Neural cell (in vitro differentiated cells): ENCODE measurements around the gene FAM185A. TPM values are rescaled to one million over a fixed set of nuclear protein-coding genes. Genes with fewer than 3 reads are reported as not detected.

Experiments
- H2AFZ ChIP-seq: fragments of 200-600, 300-800 bp; sonication (generic), shearing (Covaris generic); 2 replicates; pipeline ENCODE4 v1.6.0; 2014; ENCODE audit warnings: low read depth, mild to moderate bottlenecking, antibody characterized with exemption, low read length, moderate library complexity
- H3F3A ChIP-seq: fragments of 200-600 bp; shearing (Covaris generic); 2 replicates; pipeline ENCODE4 v1.6.1; 2016; ENCODE audit warnings: mild to moderate bottlenecking, moderate library complexity, mixed read lengths, antibody characterized with exemption, low read length; ENCODE audit not compliant: insufficient read depth, poor library complexity, severe bottlenecking
- H3K27ac ChIP-seq: fragments of 200-600, 300-800 bp; sonication (generic), shearing (Covaris generic); 2 replicates; pipeline ENCODE4 v1.5.1; 2014; ENCODE audit warnings: mild to moderate bottlenecking, low read length, moderate library complexity
- H3K27me3 ChIP-seq: fragments of 300-800, 200-600 bp; sonication (generic), shearing (Covaris generic); 2 replicates; pipeline ENCODE4 v1.6.0; 2014; ENCODE audit warnings: mild to moderate bottlenecking, low read depth, low read length, moderate library complexity; ENCODE audit not compliant: insufficient read depth
- H3K36me3 ChIP-seq: fragments of 300-800, 200-600 bp; sonication (generic), shearing (Covaris generic); 2 replicates; pipeline ENCODE4 v1.5.1; 2014; ENCODE audit warnings: mild to moderate bottlenecking, antibody characterized with exemption, low read length, moderate library complexity; ENCODE audit not compliant: insufficient read depth
- H3K4me2 ChIP-seq: fragments of 300-800, 200-600 bp; sonication (generic), shearing (Covaris generic); 2 replicates; pipeline ENCODE4 v1.6.0; 2014; ENCODE audit warnings: mild to moderate bottlenecking, low read length
- H3K4me3 ChIP-seq: fragments of 300-800, 200-600 bp; sonication (generic), shearing (Covaris generic); 2 replicates; pipeline ENCODE4 v1.5.1; 2014; ENCODE audit warnings: mild to moderate bottlenecking, low read length, moderate library complexity
- H3K79me2 ChIP-seq: fragments of 200-600 bp; shearing (Covaris generic); replicated peaks from 2 replicates; pipeline ENCODE4 v1.6.0; 2014; ENCODE audit warnings: mild to moderate bottlenecking, low read length, moderate library complexity; ENCODE audit not compliant: insufficient read depth
- H3K9ac ChIP-seq: fragments of 300-800, 200-600 bp; sonication (generic), shearing (Covaris generic); 2 replicates; pipeline ENCODE4 v1.6.1; 2016; ENCODE audit warnings: mild to moderate bottlenecking, low read length, mixed read lengths
- H3K9me2 ChIP-seq: fragments of 200-600 bp; shearing (Covaris generic); 2 replicates; pipeline ENCODE4 v1.6.1; 2016; ENCODE audit warnings: mild to moderate bottlenecking, low read length, mixed read lengths; ENCODE audit not compliant: insufficient read depth
- H3K9me3 ChIP-seq: fragments of 200-600, 300-800 bp; sonication (generic), shearing (Covaris generic); 2 replicates; pipeline ENCODE4 v1.6.1; 2016; ENCODE audit warnings: mild to moderate bottlenecking, mixed run types, low read length, moderate library complexity, mixed read lengths
- H4K20me1 ChIP-seq: fragments of 200-600 bp; shearing (Covaris generic); 2 replicates; pipeline ENCODE4 v1.6.1; 2016; ENCODE audit warnings: mild to moderate bottlenecking, mixed run types; ENCODE audit not compliant: insufficient read depth
- CTCF ChIP-seq: fragments of 450-650 bp; IDR thresholded peaks from 2 replicates; pipeline ENCODE4 v1.5.1; 2014; ENCODE audit warnings: antibody characterized with exemption, mild to moderate bottlenecking, moderate library complexity; ENCODE audit not compliant: poor library complexity, severe bottlenecking
- EP300 ChIP-seq: fragments of 450-650 bp; conservative IDR thresholded peaks from 2 replicates; pipeline ENCODE4 v1.6.1; 2014; ENCODE audit warnings: antibody characterized with exemption, mild to moderate bottlenecking, moderate library complexity; ENCODE audit not compliant: poor library complexity, severe bottlenecking
- EZH2 ChIP-seq: fragments of 200-600, 300-800 bp; shearing (Covaris generic), sonication (generic); IDR thresholded peaks from 2 replicates; pipeline ENCODE4 v1.6.1; 2014; ENCODE audit warnings: antibody characterized with exemption, low read length, borderline replicate concordance, mild to moderate bottlenecking; ENCODE audit not compliant: insufficient read depth, poor library complexity, severe bottlenecking
- MXI1 ChIP-seq: fragments of 450-650 bp; conservative IDR thresholded peaks from 2 replicates; pipeline ENCODE4 v1.6.1; 2014; ENCODE audit warnings: antibody characterized with exemption, mild to moderate bottlenecking; ENCODE audit not compliant: poor library complexity, severe bottlenecking
- POLR2AphosphoS5 ChIP-seq: IDR thresholded peaks from 2 replicates; pipeline ENCODE4 v1.6.1; 2012
- RAD21 ChIP-seq: fragments of 450-650 bp; conservative IDR thresholded peaks from 2 replicates; pipeline ENCODE4 v1.6.1; 2014; ENCODE audit warnings: antibody characterized with exemption, mild to moderate bottlenecking, moderate library complexity
- REST ChIP-seq: IDR thresholded peaks from 2 replicates; pipeline ENCODE4 v1.6.1; 2012; ENCODE audit warnings: borderline replicate concordance
- SMC3 ChIP-seq: fragments of 450-650 bp; conservative IDR thresholded peaks from 2 replicates; pipeline ENCODE4 v1.6.1; 2014; ENCODE audit warnings: antibody characterized with exemption, mild to moderate bottlenecking, moderate library complexity; ENCODE audit not compliant: poor library complexity
- TAF1 ChIP-seq: IDR thresholded peaks from 2 replicates; pipeline ENCODE4 v1.6.1; 2012; ENCODE audit warnings: low read depth
- polyA plus RNA-seq: library from polyadenylated mRNA; depleted of rRNA; stranded (reverse); fragments of >200 nt; gene quantifications from 2 replicates; pipeline ENCODE4 v1.2.3, GENCODE V29; 2014

Gene FAM185A
- polyA plus RNA-seq, 1 donor from 2014 or later: 26.3 TPM

- Histone ChIP-seq H3K9ac (no peak overlapping the region), H3K79me2 (no peaks in the 10 kb centered on the region), H3K4me2 (no peak overlapping the region), H3K9me2 (no peaks in the 10 kb centered on the region), H3K27me3 (no peaks in the 10 kb centered on the region), H3K27ac (no peak overlapping the region), H3K36me3 (no peaks in the 10 kb centered on the region), H3K4me3 (no peak overlapping the region), H3K9me3 (no peaks in the 10 kb centered on the region), H3F3A (no peaks in the 10 kb centered on the region), H4K20me1 (no peaks in the 10 kb centered on the region), H2AFZ (no peak overlapping the region)
- TF ChIP-seq POLR2AphosphoS5 (no peak), REST (no peak), EZH2 (no peak), RAD21 (no peak), CTCF (no peak), TAF1 (no peak), EP300 (no peak), SMC3 (no peak), MXI1 (no peak)
Observed at GRCh38 chr7:102836191-102836919, 87.6 kb downstream of the FAM185A start.

GRCh38 chr7:102836977-102837376 is 88.2 kb downstream of the FAM185A start:
- Histone ChIP-seq H3K4me2 (no peak overlapping the region), H3K9ac (no peak overlapping the region), H3K79me2 (no peaks in the 10 kb centered on the region), H3K27ac (no peak overlapping the region), H2AFZ (no peak overlapping the region), H3K27me3 (no peaks in the 10 kb centered on the region), H4K20me1 (no peaks in the 10 kb centered on the region), H3K4me3 (no peak overlapping the region), H3F3A (no peaks in the 10 kb centered on the region), H3K9me2 (no peaks in the 10 kb centered on the region), H3K36me3 (no peaks in the 10 kb centered on the region), H3K9me3 (no peaks in the 10 kb centered on the region)
- TF ChIP-seq EP300 (no peak), EZH2 (no peak), SMC3 (no peak), MXI1 (no peak), RAD21 (no peak), TAF1 (no peak), REST (no peak)
